ENCODE results near the gene FADS2.
A peak's percentile ranks its signal among the peaks of the same experiment; 100 is the strongest.

The FADS2 gene

GRCh38 chr11:61787928-61788491 lies 40.1 kb upstream of the FADS2 start:
- Histone ChIP-seq H3K4me3 (ENCODE audit: low read depth, low read length) (no peak overlapping the region), H3K9me3 (no peaks in the 10 kb centered on the region), H3K36me3 (peaks cover 5% of the 10 kb centered on the region; the same call in 1 of the 2 replicates), H3K4me1 (no peaks in the 10 kb centered on the region), H3K27me3 (no peaks in the 10 kb centered on the region)
- DNase-seq, result peak; percentile 66
- TF ChIP-seq CTCF (IDR thresholded peaks at IDR 0.05; ENCODE audit: low read depth, low read length), result peak; percentile 73

GRCh38 chr11:61791737-61792309 lies 36.3 kb upstream of the FADS2 start:
- H3K27me3 ChIP-seq, result no peaks in the 10 kb centered on the region
- peak; percentile 76 for DNase-seq
- no peaks in the 10 kb centered on the region for H3K9me3 ChIP-seq
- no peaks in the 10 kb centered on the region for H3K4me1 ChIP-seq
- no peak for TF ChIP-seq CTCF (IDR thresholded peaks at IDR 0.05; ENCODE audit: low read depth, low read length)
- peaks cover 15% of the 10 kb centered on the region for H3K36me3 ChIP-seq
- peak overlapping the region; percentile 88 for H3K4me3 ChIP-seq (ENCODE audit: low read depth, low read length)

GRCh38 chr11:61792310-61793082 lies 35.6 kb upstream of the FADS2 start, which contains the start of the genes FEN1 and TMEM258:
TSS of gene FEN1 (plus strand) at chr11:61792911. CDS start at chr11:61795362, 2,451 bp downstream.
TSS of gene TMEM258 (minus strand) at chr11:61792599. CDS start at chr11:61792558, 41 bp downstream.
- peak; percentile 85 for DNase-seq
- TF ChIP-seq CTCF (IDR thresholded peaks at IDR 0.05; ENCODE audit: low read depth, low read length), result no peak
- Histone ChIP-seq H3K9me3 (no peaks in the 10 kb centered on the region), H3K4me1 (no peaks in the 10 kb centered on the region), H3K4me3 (ENCODE audit: low read depth, low read length) (peak within 1 kb of the TSS; percentile 88), H3K36me3 (peaks cover 21% of the 10 kb centered on the region), H3K27me3 (no peaks in the 10 kb centered on the region)

DNA sequence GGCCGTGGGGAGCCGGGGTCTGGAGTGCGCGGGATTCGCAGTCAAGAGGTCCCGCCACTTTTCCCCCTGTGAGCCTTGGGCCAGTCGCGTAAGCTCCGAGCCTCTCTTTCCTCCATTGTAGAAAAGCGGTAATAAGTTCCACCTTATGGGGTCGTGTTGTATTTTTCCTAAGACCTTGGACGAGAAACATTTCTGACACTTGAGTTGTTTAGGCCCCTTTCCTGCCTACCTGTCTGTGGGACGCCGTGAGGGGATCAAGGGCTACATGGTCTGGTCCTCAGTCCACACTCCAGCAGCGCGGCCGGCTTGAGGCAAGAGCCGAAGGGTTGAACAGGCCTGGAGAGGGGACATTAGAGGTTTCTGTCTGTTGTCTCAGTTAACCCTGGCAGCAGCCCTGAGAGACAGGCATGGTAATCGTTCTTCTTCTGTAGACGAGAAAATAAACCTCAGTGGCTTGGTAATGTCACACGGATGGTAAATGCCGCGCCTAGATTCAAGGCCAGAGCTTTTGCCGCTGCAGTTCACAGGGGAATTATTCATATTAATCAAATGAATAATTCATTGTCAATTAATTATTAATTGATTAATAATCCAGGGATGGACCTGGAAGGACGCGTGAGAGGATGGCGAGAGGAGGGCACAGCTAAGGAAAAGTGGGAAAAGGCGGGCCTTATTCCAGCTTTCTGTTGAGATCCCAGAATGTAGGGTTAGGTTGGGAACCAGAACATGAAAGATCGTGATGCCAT lies 34.8 kb upstream of the FADS2 start:
- Histone ChIP-seq H3K4me1 (no peaks in the 10 kb centered on the region), H3K4me3 (ENCODE audit: low read depth, low read length) (peak overlapping the region; percentile 88), H3K9me3 (no peaks in the 10 kb centered on the region), H3K36me3 (peaks cover 20% of the 10 kb centered on the region), H3K27me3 (no peaks in the 10 kb centered on the region)
- no peak for TF ChIP-seq CTCF (IDR thresholded peaks at IDR 0.05; ENCODE audit: low read depth, low read length)
- DNase-seq, result no peak

DNA sequence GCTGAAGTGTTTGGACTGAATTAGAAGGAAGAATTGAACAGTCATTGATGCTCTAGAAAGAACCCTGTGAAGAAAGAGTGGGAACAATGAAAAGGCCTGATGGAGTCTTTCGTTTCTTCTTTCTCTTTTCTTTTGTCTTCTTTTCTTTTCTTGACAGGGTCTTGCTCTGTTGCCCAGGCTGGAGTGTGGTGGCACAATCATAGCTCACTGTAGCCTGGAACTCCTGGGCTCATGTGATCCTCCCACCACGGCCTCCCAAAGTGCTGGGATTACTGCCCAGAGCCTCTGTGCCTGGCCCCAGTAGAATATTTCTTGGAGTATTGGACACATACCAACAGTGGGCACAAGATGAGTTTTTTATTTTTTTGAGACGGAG lies 34.3 kb upstream of the FADS2 start:
- Histone ChIP-seq H3K4me1 (no peaks in the 10 kb centered on the region), H3K4me3 (ENCODE audit: low read depth, low read length) (peak overlapping the region; percentile 88), H3K36me3 (peaks cover 25% of the 10 kb centered on the region), H3K27me3 (no peaks in the 10 kb centered on the region), H3K9me3 (no peaks in the 10 kb centered on the region)
- TF ChIP-seq CTCF (IDR thresholded peaks at IDR 0.05; ENCODE audit: low read depth, low read length), result no peak
- DNase-seq, result no peak
